PFSK-1 (cell line): Measurements from ENCODE around the gene PAX8.

Experiments used
- FOXP2 ChIP-seq: optimal IDR thresholded peaks from 2 replicates; pipeline ENCODE3; 2011; ENCODE audit warnings: borderline replicate concordance, control low read depth, inconsistent platforms; ENCODE audit not compliant: insufficient read depth; ENCODE audit errors: extremely low read length, extremely low read depth
- POLR2AphosphoS5 ChIP-seq: IDR thresholded peaks from 2 replicates; pipeline ENCODE4 v1.6.1; 2012; ENCODE audit warnings: low read depth, mild to moderate bottlenecking, control low read depth, low read length, moderate library complexity
- SIN3A ChIP-seq: IDR thresholded peaks from 2 replicates; pipeline ENCODE4 v1.6.1; 2012; ENCODE audit warnings: mild to moderate bottlenecking, low read length, moderate library complexity, borderline replicate concordance; ENCODE audit not compliant: insufficient read depth
- TAF1 ChIP-seq: IDR thresholded peaks from 2 replicates; pipeline ENCODE4 v1.6.1; 2012; ENCODE audit warnings: low read length, control low read depth, borderline replicate concordance; ENCODE audit not compliant: insufficient read depth
- TF ChIP-seq, protein P1 (sequence below), 2 experiments: IDR thresholded peaks; 2 replicates each; pipeline versions ENCODE4 v1.6.1 to v1.8.0; 2011 to 2012; ENCODE audit warnings: low read depth in 2 of 2, low read length in 2 of 2, control low read depth in 1 of 2, inconsistent platforms in 1 of 2, mild to moderate bottlenecking in 1 of 2, moderate library complexity in 1 of 2; ENCODE audit not compliant: insufficient read depth in 1 of 2

GRCh38 chr2:113181258-113182051 is 97.3 kb downstream of the PAX8 start:
- TF ChIP-seq POLR2AphosphoS5 (no peak), SIN3A (no peak), TAF1 (no peak), FOXP2 (no peak)
- TF ChIP-seq, protein P1, sequence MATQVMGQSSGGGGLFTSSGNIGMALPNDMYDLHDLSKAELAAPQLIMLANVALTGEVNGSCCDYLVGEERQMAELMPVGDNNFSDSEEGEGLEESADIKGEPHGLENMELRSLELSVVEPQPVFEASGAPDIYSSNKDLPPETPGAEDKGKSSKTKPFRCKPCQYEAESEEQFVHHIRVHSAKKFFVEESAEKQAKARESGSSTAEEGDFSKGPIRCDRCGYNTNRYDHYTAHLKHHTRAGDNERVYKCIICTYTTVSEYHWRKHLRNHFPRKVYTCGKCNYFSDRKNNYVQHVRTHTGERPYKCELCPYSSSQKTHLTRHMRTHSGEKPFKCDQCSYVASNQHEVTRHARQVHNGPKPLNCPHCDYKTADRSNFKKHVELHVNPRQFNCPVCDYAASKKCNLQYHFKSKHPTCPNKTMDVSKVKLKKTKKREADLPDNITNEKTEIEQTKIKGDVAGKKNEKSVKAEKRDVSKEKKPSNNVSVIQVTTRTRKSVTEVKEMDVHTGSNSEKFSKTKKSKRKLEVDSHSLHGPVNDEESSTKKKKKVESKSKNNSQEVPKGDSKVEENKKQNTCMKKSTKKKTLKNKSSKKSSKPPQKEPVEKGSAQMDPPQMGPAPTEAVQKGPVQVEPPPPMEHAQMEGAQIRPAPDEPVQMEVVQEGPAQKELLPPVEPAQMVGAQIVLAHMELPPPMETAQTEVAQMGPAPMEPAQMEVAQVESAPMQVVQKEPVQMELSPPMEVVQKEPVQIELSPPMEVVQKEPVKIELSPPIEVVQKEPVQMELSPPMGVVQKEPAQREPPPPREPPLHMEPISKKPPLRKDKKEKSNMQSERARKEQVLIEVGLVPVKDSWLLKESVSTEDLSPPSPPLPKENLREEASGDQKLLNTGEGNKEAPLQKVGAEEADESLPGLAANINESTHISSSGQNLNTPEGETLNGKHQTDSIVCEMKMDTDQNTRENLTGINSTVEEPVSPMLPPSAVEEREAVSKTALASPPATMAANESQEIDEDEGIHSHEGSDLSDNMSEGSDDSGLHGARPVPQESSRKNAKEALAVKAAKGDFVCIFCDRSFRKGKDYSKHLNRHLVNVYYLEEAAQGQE (IDR thresholded peaks at IDR 0.05; ENCODE audit: insufficient read depth in 1 of 2, low read depth in 2 of 2, low read length in 2 of 2) = no peak
